HG03139 (cell line): Measurements from ENCODE around the gene ERCC4.
A peak's percentile ranks its signal among the peaks of the same experiment; 100 is the strongest.
"Not testable (repeated sequence)": the region's sequence is repeated elsewhere in the genome, so short reads cannot be mapped to it uniquely, and the experiment has no call there.

Experiments
- ATAC-seq: cut with Tn5 transposase; IDR thresholded peaks from one replicate; pipeline ENCODE4 v1.9.1; 2021; ENCODE audit not compliant: unreplicated experiment

Gene ERCC4

DNA sequence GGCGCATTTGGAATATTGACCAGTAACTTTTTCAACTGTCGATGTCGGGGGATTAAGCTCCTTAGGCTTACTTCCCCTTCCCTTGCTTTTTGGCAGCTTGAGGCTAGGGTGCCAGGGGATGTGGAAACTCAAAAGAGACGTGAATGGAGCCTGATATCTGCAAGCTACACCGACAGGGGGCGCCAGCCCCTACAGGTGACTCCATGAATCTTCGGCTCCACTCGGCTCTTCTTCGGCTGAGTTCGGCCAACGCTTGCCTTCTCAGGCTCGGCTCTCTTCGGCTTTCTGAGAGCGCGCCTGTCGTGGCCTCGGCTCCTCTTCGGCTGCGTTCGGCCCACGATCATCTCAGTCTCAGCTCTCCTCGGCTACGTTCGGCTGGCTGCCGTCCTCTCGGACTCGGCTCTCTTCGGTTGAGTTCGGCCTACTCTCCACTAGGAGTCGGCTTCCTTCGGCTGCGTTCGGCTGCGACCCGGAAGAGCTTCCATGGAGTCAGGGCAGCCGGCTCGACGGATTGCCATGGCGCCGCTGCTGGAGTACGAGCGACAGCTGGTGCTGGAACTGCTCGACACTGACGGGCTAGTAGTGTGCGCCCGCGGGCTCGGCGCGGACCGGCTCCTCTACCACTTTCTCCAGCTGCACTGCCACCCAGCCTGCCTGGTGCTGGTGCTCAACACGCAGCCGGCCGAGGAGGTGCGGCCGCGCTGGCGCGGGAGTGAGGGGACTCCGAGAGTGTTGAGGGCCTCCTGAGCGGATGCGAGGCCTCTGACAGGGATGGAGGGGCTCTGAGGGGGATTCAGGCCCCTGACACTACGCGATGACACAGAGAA lies at the start of gene ERCC4:
ERCC4 (plus strand) TSS at position 472 of the 827 bp plus-strand sequence; CDS start at position 484, 12 bp downstream.
- ATAC-seq, result peak; percentile 97

DNA sequence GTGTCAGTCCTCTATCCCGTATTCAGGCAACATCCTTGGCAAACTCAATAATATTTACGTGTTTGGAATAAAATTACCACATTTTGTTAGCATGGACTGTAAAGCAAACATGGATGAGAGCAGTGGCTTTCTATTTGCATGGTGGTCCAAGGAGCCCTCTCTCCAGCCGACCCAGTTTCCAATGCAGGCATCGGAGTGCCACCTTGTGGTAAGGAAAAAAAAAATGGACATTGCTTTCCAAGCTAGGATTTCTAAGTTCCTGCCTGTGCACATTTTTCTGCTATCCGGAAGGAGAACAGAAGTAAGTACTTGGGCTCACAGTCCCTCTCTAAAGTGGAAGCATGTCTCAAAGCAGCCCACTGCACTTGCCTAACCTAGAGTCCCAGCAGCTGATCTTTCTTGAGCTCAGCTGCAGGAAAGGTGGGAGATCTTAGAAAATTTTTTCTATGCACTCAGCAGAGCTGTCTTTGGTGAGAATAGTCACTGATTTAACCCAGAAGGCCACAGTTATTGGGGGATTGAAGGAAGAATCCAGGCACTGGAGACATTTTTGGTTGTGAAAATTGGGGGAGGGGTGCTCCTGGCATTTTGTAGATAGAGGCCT lies 46.0 kb upstream of the ERCC4 start:
- no peak for ATAC-seq

DNA sequence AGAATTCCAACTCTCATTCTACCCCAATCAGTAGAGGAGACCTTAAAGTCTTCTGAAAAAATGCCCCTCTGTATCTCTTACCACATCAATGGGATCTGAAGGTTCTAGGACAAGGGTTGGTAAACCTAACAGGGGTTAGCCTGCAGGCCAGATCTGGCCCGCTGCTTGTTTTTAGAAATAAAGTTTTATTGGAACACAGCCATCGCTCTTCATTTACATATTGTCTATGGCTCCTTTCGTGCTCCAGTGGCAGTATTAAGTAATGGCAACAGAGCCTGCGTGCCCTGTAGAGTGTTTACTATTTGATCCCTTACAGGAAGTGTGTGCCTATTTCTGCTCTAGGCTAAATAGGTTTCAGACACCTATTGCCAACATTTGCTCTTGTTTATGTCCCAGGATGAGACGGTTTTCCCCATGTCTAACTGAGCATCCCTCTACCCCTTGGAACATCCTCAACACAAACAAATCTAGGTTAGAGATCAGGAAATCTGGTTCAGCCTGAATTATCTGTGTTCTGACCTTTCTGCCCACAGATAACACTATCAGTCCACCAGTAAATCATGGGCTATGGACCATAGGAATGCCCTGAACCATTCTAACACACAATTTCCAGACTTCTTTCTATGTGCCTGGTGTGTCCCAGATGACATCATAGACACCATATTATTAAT lies 44.2 kb upstream of the ERCC4 start:
- ATAC-seq, result no peak

DNA sequence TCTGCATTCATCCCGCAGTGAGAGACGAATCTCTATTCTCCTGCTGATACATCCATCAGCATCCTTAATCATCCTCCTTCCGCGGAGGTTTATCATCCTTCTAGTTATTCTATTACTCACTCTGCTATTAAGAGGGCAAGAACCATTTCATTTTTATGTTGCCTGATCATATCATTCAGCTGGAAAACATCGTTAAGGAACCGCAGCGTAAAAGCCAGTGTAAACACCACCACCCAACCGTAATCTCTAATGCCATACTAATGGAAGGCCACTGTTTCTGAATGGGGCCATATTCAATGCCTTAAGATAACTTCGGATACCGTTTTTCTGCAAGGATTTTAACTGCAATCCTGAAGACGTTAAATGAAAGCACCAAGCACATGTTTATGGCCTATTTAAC lies 36.7 kb upstream of the ERCC4 start:
- ATAC-seq, result no peak

DNA sequence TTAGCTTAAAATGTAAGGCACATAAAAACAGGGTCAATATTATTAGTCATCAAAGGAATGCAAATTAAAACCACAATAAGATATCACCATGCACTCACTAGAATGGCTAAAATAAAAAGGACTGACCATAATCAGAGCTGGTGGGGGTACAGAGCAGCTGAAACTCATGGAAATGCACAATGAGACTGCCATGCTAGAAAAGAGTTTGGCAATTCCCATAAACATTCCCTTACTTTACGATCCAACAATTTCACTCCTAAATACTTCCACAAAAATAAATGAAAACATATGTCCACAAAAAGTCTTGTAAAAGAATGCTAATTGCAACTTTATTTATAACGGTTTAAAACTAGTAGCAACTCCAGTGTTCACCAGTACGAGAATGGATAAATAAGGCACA lies 36.1 kb upstream of the ERCC4 start:
- no peak for ATAC-seq

DNA sequence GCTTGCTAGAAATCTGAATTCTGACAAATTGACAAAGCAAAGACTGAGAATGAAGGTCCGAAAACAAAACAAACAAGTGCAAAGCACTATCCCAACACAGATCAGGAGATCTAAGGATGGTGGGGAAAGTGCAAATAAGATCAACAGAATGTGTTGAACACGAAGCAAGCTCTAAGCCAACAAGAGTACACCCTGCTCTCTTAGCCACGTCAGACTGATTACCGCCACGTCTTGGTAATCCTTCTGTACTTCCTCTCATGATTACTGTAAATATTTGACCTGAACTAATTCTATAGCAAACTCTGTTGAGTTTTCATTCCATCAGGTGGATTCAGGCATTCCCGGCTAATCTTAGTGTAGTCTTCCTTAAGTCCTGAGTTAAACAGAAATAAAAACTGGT lies 34.3 kb upstream of the ERCC4 start:
- ATAC-seq, result no peak

DNA sequence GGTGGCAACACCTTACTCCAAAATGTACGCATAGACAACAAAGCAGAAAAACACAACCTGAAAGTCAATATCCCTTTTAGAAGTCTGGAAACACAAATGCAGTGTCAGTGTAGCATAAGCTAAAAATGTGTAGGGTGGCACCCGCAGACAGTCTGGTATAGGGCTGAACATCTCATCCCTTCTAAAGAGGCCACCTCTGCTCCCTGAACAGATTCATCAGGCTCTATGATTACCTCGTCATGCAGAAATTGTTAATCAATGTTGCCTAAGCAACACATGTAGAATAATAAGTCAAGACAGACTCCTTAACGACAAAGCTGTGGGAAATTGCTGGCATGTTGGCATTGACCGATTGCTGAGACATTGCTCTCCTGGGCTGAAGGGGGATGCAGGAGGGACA lies 33.3 kb upstream of the ERCC4 start:
- no peak for ATAC-seq

DNA sequence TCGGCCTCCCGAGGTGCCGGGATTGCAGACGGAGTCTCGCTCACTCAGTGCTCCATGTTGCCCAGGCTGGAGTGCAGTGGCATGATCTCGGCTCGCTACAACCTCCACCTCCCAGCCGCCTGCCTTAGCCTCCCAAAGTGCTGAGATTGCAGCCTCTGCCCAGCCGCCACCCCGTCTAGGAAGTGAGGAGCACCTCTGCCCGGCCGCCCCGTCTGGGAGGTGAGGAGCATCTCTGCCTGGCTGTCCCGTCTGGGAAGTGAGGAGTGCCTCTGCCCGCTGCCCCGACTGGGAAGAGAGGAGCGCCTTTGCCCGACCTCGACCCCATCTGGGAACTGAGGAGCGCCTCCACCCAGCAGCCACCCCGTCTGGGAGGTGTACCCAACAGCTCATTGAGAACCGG lies 30.6 kb upstream of the ERCC4 start:
- ATAC-seq, result not testable (repeated sequence)

DNA sequence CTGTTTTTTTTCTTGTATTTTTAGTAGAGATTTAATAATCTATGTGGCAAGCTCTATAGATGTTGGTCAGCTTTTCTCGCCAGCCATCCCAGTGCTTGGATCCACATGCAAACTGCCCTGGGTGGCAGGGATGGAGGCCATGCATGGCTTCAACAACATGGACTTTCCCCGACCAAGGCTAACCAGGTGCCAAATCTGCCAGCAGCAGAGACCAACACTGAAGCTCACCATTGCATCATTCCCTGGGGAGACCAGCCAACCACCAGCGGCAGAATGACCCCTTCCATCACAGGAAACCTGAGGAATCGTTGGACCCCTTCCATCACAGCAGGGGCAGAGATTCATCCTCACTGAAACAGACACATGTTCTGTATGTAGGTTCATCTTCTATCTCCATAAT lies 27.7 kb upstream of the ERCC4 start:
- no peak for ATAC-seq

DNA sequence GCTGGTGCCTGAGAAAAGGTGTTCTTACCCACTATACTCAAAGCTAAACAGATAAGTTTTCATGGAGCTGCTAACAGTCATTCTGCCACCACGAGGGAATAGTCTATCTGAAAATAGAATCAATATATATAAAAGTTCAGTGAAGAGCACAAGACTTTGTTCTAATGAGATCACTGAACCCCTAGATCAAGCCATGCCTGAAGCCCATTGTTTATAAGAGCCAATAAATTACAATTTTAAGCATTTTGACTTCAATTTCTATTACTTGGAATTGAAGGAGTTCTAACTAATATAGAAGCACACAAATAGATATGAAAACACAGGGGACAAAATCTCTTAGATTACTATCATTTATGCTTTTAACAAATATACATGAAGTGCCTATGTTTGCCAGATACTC lies 24.4 kb upstream of the ERCC4 start:
- ATAC-seq, result no peak

DNA sequence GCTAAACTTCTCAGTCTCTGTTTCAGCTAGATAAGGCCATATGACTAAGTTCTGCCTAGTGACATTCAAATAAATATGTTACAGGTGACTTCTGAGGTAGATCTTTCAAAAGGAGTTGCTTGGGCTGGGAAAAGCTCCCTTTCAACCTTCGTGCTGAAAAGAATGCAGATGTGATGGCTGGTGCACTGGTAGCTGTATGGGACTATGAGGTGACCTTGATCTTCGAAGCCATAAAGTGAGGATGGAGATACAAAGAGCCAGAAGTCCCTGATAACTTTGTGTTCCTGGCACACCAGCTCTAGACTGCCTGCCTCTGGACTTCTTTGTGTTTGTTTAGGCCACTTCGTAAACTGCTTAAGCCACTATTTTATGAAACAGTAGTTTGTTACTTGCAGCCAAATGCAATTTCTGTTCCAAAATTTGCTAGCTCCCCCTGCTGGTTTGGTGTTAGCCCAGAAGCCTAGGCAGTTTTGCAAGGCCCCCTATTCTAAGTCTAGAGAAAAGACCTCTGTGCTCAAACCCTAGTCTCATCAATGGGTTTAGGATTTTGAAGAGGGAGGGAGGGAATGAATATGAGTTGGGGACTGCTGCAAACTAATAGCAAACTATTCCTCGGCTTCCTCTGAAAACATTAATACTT lies 23.3 kb upstream of the ERCC4 start:
- no peak for ATAC-seq

DNA sequence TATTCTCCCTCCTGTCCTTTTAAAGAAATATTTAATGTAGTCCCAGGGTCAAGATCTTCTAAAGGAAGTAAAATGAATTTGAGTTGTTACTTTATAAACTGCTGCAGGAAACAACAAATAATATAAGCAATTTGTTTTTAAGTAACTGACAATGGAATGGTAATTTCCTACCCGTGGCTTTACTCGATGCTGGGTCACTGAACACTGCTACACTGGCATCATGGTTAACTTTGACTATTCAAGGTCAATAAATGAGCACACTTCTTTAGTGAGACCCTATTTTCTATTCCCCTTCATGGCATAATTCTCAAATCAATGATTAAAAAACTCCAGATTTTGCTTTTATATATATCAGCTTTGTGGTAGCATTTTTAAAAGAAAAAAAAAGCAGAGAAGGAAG lies 22.1 kb upstream of the ERCC4 start:
- ATAC-seq, result no peak

DNA sequence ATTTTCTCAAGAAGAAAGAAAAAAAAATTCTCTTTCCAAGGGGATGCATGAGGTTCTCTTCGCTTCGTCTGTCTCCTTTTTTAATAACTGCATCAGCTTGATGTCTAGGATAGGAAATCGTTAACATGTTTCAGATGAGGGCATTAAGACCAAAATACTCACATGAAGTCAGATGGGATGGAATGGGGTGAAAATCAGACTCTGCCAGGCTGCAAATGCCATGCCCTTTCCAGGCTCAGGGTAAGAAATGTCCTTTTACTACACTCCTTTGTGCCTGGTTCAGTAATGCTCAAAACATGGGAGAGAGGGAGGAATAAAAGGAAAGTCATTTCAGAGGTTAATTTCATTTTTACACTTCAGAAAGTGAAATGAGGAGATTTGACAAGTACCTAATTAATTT lies 21.7 kb upstream of the ERCC4 start:
- ATAC-seq, result no peak

DNA sequence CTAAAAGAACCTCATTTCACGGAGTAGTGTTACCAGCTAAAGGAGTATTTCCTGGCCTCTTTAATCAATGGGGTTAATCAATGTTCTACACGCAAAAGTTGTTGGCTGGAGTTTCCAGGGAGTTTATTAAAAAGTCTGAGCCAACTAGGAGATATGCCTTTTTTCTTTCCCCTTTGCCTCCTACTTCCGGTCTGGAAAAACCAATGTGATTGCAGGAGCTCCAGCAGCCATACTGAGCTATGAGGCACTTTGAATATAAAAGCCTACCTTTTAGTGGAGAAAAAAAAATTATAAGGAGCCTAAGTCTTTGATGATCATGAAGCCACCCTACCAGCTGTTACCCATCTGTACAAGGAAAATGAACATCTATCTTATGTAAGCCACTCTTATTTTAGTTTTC lies 17.9 kb upstream of the ERCC4 start:
- no peak for ATAC-seq

DNA sequence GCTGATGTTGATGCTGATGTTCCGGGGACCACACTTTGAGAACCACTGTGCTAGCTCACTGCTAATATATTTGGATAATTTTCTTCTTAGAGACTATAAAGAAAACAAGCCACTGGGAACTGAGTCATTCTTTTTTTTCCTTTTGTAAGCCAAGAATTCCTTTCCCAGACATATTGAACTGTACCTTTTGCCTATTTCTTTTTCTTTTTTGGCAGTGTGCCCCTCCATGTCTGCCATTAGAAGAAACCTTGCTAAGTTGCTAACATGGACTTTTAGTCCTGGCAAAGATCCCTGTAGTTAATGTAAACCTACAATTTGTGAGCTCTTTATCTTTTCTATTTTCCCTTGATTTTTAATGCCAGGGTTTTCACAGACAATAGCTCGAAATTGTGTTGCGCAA lies 17.3 kb upstream of the ERCC4 start:
- no peak for ATAC-seq

DNA sequence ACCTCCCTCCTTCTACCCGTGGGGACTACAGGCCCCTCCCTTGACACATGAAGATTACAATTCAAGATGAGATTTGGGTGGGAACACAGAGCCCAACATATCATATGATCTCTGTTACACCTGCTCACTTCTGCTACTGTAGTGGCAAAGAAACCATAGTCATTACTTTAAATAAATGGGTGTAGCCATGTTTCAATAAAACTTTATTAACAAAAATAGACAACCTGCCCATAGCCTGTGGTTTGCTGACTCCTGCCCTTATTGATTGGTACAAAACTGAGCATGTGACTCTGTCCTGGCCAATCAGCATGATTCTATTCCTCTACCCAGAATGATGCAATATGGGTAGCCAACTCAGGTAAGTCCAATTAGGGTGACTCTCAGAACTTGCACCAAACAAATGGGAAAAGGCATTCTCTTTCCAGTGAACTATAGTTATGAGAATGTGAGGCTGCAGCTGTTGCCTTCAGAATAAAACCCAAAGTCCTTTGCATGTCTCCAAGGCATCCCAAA lies 15.7 kb upstream of the ERCC4 start:
- no peak for ATAC-seq

DNA sequence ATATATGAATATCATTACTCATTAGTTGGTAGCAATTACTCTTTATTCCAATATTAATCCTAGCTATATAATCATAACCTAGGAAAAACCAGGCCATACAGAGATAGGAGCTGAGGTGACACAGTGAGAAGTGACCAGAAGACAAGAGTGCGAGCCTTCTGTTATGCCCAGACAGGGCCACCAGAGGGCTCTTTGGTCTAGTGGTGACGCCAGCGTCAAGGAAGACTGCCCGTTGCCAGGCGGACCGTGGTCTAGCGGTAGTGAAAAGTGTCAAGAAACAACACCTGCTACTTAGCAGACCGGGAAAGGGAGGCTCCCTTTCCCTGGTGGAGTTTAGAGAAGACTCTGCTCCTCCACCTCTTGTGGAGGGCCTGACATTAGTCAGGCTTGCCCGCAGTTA lies 15.1 kb upstream of the ERCC4 start:
- ATAC-seq, result not testable (repeated sequence)

DNA sequence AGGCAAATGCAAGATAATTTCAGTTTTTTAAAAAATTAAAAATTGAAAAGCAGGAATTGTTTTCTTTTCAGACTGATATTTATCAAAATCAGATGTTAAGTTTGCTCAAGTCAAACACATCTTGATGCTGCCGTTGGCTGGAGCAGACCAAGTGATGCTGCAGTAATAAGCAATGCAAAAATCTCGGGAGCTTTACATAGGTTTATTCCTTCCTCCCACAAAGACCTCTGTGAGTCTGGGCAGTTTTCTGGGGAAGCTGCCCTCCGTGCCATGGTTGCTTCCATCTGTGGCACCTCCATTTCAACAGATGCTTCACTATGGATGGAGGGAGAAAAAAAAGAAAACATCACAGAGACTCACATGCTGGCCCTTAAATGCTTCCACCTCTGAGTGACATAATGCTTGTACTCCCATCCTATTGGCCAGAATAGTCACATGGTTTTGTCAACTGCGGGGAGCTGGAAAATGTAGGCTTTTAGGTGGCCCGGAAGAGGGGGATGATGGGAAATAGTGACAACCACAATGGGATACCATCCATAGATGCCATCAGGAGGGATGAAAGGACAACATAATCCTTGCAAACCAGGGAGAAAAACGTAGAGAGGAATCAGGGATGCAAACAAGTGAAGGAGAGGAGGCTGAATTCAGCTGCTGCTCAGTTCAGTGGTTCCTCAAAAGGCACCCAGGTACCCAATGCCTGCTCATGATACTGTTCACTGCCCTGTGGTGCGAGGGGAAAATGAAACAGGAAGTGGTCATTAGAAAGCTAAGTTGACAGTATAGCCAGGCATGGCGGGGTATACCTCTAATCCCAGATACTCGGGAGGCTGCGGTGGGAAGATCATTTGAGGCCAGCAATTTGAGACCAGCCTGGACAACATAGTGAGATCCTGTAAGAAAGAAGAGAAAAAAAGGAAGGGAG lies 13.5 kb upstream of the ERCC4 start:
- no peak for ATAC-seq

DNA sequence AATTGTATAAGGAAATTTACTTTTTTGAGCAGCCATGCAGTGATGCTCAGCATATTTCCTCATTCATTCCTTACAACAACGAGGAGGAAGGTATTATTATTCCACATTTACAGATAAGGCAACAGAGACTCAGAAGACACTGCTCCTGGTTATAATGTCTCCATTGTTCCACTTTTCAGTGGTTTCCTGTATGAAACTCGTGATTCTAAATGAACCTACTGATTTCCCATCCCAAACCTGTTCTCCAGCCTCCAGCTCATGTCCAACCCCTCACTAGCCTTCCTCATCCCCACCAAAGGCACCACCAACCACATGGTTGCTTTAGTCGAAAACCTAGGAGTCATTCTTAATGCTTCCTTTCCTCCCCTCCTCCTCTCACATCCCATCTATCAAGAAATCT lies 12.5 kb upstream of the ERCC4 start:
- ATAC-seq, result no peak

DNA sequence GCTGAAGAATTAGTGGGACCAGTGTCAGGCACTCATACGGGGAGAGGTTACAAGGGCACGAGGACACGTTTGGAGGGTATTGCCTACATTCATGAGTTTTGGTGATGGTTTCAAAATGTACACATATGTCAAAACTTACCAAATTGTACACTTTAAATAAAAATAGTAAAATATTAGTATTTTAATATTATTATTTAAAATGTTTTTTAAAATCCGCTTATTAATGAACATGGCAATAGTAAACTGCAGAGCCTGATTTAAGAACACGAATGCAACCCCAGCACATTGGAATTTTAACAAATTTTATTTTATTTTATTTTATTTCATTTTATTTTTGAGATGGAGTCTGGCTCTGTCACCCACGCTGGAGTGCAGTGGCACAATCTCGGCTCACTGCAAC lies 10.9 kb upstream of the ERCC4 start:
- no peak for ATAC-seq
